Loucy (cell line): ENCODE results near the gene VWA5B1.

ENCODE experiments used
- CTCF ChIP-seq: fragments of 200-600 bp; sonication (generic); conservative IDR thresholded peaks from 2 replicates; pipeline ENCODE4 v1.5.1; 2014; ENCODE audit warnings: mild to moderate bottlenecking, antibody characterized with exemption, low read length
- EZH2phosphoT487 ChIP-seq: fragments of 200-600 bp; IDR thresholded peaks from 2 replicates; pipeline ENCODE4 v1.6.1; 2018; ENCODE audit warnings: antibody characterized with exemption, mild to moderate bottlenecking, moderate library complexity, borderline replicate concordance

- no peak for TF ChIP-seq CTCF
- TF ChIP-seq EZH2phosphoT487 = no peak
Observed at GRCh38 chr1:20385630-20386029, 95.0 kb downstream of the VWA5B1 start.
